HepG2 (cell line): ENCODE data around the gene PSMB10. TPM values are rescaled to one million over a fixed set of nuclear protein-coding genes. Genes with fewer than 3 reads are reported as not detected.

Experiments used
- AKNA ChIP-seq: sonication (generic); formaldehyde crosslinking; IDR thresholded peaks from 2 replicates; pipeline ENCODE4 v1.4.0; 2020; ENCODE audit warnings: missing genetic modification reagents, borderline replicate concordance
- ATF1 ChIP-seq: IDR thresholded peaks from 2 replicates; pipeline ENCODE4 v1.6.1; 2016; ENCODE audit warnings: mild to moderate bottlenecking, control low read depth
- BCLAF1 ChIP-seq: fragments of 450-650 bp; IDR thresholded peaks from 2 replicates; pipeline ENCODE4 v1.6.1; 2017; ENCODE audit warnings: mild to moderate bottlenecking
- HMG20B ChIP-seq: conservative IDR thresholded peaks from 2 replicates; pipeline ENCODE4 v1.6.1; 2016; ENCODE audit warnings: missing genetic modification reagents, missing compliant biosample characterization
- ISL2 ChIP-seq: sonication (generic); formaldehyde crosslinking; IDR thresholded peaks from 2 replicates; pipeline ENCODE4 v1.5.0; 2020; ENCODE audit warnings: missing genetic modification reagents
- NFIB ChIP-seq: sonication (generic); formaldehyde crosslinking; IDR thresholded peaks from 2 replicates; pipeline ENCODE4 v1.9.0; 2021; ENCODE audit warnings: missing genetic modification reagents, mild to moderate bottlenecking, borderline replicate concordance
- PITX1 ChIP-seq: sonication (generic); formaldehyde crosslinking; IDR thresholded peaks from 2 replicates; pipeline ENCODE4 v1.5.1; 2020; ENCODE audit warnings: mild to moderate bottlenecking, missing genetic modification reagents
- POLR2A ChIP-seq, 2 experiments: IDR thresholded peaks; 2 replicates each; pipeline ENCODE4 v1.6.1; 2011; ENCODE audit warnings: low read depth in 2 of 2, low read length in 2 of 2, mild to moderate bottlenecking in 1 of 2, moderate library complexity in 1 of 2; ENCODE audit not compliant: insufficient read depth in 1 of 2
- SYNCRIP ChIP-seq: fragments of 200-400 bp; formaldehyde crosslinking; IDR thresholded peaks from 2 replicates; pipeline ENCODE4 v1.6.1; 2018; ENCODE audit warnings: mild to moderate bottlenecking, low read depth, low read length; ENCODE audit not compliant: insufficient read depth
- XBP1 ChIP-seq: sonication (generic); formaldehyde crosslinking; IDR thresholded peaks from 2 replicates; pipeline ENCODE4 v1.5.0; 2020; ENCODE audit warnings: missing genetic modification reagents
- ZNF180 ChIP-seq: sonication (generic); formaldehyde crosslinking; IDR thresholded peaks from 2 replicates; pipeline ENCODE4 v1.4.0; 2020; ENCODE audit warnings: low read depth, missing genetic modification reagents, borderline replicate concordance
- ZNF276 ChIP-seq: sonication (generic); formaldehyde crosslinking; IDR thresholded peaks from 2 replicates; pipeline ENCODE4 v1.4.0; 2020; ENCODE audit warnings: mild to moderate bottlenecking, low read depth, missing genetic modification reagents
- ZNF350 ChIP-seq: sonication (generic); formaldehyde crosslinking; IDR thresholded peaks from 2 replicates; pipeline ENCODE4 v1.4.0; 2020; ENCODE audit warnings: mild to moderate bottlenecking, low read depth, missing genetic modification reagents, borderline replicate concordance
- ZNF512B ChIP-seq: sonication (generic); formaldehyde crosslinking; IDR thresholded peaks from 2 replicates; pipeline ENCODE4 v1.5.1; 2020; ENCODE audit warnings: missing genetic modification reagents, mild to moderate bottlenecking, borderline replicate concordance
- polyA plus RNA-seq, 8 experiments: library from polyadenylated mRNA; depleted of rRNA in 3 of 8; stranded (reverse) in 7 of 8; unstranded in 1 of 8; fragments of >200 nt; fragmentation: Illumina TruSeq in 4 of 8; extraction: Trizol in 4 of 8; gene quantifications; 2 replicates each; pipeline versions ENCODE4 v1.2.1 to v1.2.3, GENCODE V29; 2011 to 2016; ENCODE audit warnings: low read depth in 4 of 8, missing spikeins in 1 of 8, mixed read lengths in 1 of 8; ENCODE audit not compliant: insufficient read depth in 1 of 8
- total RNA-seq, 5 experiments: library from RNA; depleted of rRNA; stranded (reverse); fragments of >200 nt; fragmentation: Illumina TruSeq; extraction: Trizol; gene quantifications; 2 replicates each; pipeline ENCODE4 v1.2.3, GENCODE V29; 2016; ENCODE audit warnings: low read depth in 1 of 5

PSMB10 gene
- total and polyA plus RNA-seq, 2 of the 13 experiments (the other 11 are each of a cell fraction or from before 2014, with no cell fraction given) = 12.7 to 65.9 TPM

GRCh38 chr16:67935402-67936123 is 1.1 kb downstream of the PSMB10 start (continued):
- TF ChIP-seq SYNCRIP (no peak), ZNF350 (CRISPR knock-in tag) (peak; percentile 83; the same call in 1 of the 2 replicates), ZNF276 (peak; percentile 87), BCLAF1 (no peak), PITX1 (CRISPR knock-in tag) (peak; percentile 16; the same call in 1 of the 2 replicates), ATF1 (no peak), POLR2A (IDR thresholded peaks at IDR 0.05; ENCODE audit: insufficient read depth in 1 of 2, low read depth in 2 of 2, low read length in 2 of 2) (peak in 1 of 2 experiments; percentile 79; a peak in 2 of 4 replicates), AKNA (CRISPR knock-in tag) (no peak), NFIB (no peak), XBP1 (CRISPR knock-in tag) (peak; percentile 76; the same call in 1 of the 2 replicates), ISL2 (CRISPR knock-in tag) (0 out of 2 replicates have a peak, but pooled peaks have one; percentile 14), ZNF512B (CRISPR knock-in tag) (no peak), HMG20B (0 out of 2 replicates have a peak, but pooled peaks have one; percentile 56), ZNF180 (CRISPR knock-in tag) (0 out of 2 replicates have a peak, but pooled peaks have one; percentile 87)
